ENCODE measurements around the gene XRCC4.

- TF ChIP-seq CTCF (IDR thresholded peaks at IDR 0.05 in 4 of 5, conservative IDR thresholded peaks at IDR 0.05 in 1 of 5), result no peak
- no peak for TF ChIP-seq POLR2A (IDR thresholded peaks at IDR 0.05)
Observed at GRCh38 chr5:83277953-83278352, 200.6 kb downstream of the XRCC4 start.

Data from gastrocnemius medialis (tissue), 4 donors.